Right ventricle myocardium inferior (tissue), 1 donor: ENCODE measurements around the gene ZCCHC13. TPM values are rescaled to one million over a fixed set of nuclear protein-coding genes. Genes with fewer than 3 reads are reported as not detected.
"Not testable (repeated sequence)": the region's sequence is repeated elsewhere in the genome, so short reads cannot be mapped to it uniquely, and the experiment has no call there.

Source experiments
- ATAC-seq: fragments of 200-7000 bp; cut with Tn5 transposase; one replicate; pipeline ENCODE4 v1.9.1; 2020; ENCODE audit warnings: mild to moderate bottlenecking, moderate library complexity
- DNase-seq: peaks from one replicate; pipeline ENCODE4 v3.0.0; 2021; ENCODE audit errors: missing footprints
- intact Hi-C: fragments of 100-400 bp; cut with DNase I; formaldehyde crosslinking; loops from one replicate; pipeline ENCODE4 v1.11.0; 2022
- total RNA-seq: library from RNA; stranded (reverse); fragmentation: NEBNext Ultra II Directional; extraction: Animal tissue kit (Norgen Biotek cat#: 25700); gene quantifications from one replicate; pipeline ENCODE4 v1.2.1, GENCODE V29; 2021
- donor health status: DM: no; HTN: yes; CAD: no; lungs with severe emphysema.

ZCCHC13 gene
- total RNA-seq, 1 donor from 2014 or later, result not detected

- intact Hi-C loops, result no loop called here
- no peak for DNase-seq
- no peak for ATAC-seq
Measured at GRCh38 chrX:74300869-74301268, 3.1 kb upstream of the ZCCHC13 start.

DNA sequence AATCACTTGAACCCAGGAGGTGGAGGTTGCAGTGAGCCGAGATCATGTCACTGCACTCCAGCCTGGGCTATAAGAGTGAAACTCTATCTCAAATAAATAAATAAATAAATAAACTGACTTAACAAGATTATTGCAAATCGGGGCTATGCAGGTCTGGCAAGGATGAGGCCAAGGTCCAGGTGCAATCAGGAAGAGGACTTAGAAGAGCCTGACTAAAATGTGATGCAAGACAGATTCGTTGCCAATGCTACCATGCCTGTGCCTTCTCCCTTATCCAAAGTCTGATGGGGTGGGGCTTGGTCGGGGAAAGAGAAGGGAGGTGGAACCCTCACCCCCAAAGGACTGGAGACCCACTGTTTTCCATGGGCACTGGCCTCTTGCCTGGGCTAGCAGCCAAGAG lies 14.7 kb downstream of the ZCCHC13 start:
- ATAC-seq, result no peak

GRCh38 chrX:74319321-74319720 lies 15.3 kb downstream of the ZCCHC13 start:
- ATAC-seq, intact Hi-C loops, DNase-seq: not testable (repeated sequence)

More for the DNA sequence above, 14.7 kb downstream of the ZCCHC13 start:
- intact Hi-C loops, result no loop called here
- DNase-seq, result no peak

GRCh38 chrX:74321191-74321590 lies 17.2 kb downstream of the ZCCHC13 start:
- ATAC-seq, result no peak
- intact Hi-C loops, result no loop called here
- DNase-seq, result no peak

- ATAC-seq (no peak), DNase-seq (no peak)
- intact Hi-C loops, result no loop called here
Measured at GRCh38 chrX:74324131-74324530, 20.2 kb downstream of the ZCCHC13 start.

DNA sequence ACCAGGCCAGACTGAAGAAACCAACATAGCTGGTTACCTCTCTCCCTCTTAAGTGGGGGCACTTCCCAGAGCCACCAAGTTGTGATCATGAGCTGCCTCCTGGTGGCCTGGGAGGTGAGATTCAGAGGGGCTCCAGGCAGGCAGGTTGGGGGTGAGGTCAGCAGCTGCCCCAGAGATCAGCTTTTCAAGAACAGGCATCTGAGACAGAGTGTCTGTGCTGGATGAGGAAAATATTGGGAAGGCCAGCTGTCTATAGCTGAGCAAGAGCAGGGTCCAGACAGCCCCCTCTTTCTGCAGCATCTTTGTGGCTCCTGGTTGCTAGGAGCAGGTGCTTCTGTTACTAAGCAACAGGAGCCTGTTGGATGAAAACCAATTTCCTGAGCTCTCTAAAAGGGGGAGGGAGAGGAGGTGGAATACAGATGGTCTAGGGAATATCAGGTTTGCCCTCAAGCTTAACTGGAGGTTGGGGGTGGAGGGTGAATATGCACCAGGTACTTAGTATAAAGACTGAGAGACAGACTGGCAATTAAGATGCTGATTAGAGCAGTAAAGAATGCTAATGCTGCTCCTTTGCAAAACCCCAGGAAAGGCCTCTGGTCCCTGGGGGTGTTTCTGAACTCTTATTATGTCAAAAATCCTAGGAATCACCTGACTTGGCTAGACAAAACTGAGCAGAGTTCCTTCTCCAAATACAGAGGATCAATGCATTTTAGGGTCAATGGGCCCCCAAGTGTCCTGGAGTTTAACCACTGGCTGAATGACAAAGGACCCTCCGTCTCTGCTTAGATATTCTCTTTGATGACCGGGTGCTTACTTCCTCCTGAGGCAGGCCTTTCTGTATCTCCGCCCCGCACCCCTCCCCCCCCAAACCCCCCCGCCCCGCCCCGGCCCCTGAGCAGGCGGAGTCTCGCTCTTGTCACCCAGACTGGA lies 21.4 kb downstream of the ZCCHC13 start:
- DNase-seq (no peak), ATAC-seq (no peak)
- intact Hi-C loops, result no loop called here

GRCh38 chrX:74338852-74339251 lies 34.9 kb downstream of the ZCCHC13 start:
- ATAC-seq (no peak), DNase-seq (no peak)
- intact Hi-C loops, result no loop called here

- intact Hi-C loops, result loop anchor here (5.0 kb wide), 1 partner anchor 208 kb away; no protein-coding TSS in a partner anchor
- no peak for DNase-seq
- no peak for ATAC-seq
Measured at GRCh38 chrX:74340051-74340450, 36.1 kb downstream of the ZCCHC13 start.

DNA sequence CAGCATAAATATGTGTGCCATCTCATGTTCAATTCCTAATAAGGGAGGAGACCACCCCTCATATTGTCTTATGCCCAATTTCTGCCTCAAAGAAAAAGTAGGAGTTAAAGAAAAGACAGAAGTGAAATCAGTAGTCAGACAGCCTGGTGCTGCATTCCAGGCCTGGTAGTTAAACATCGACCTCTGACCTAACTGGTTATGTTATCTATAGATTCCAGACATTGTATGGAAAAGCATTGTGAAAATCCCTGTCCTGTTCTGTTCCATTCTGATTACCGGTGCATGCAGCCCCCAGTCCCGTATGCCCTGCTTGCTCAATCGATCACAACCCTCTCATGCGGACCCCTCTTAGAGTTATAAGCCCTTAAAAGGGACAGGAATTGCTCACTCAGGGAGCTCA lies 38.2 kb downstream of the ZCCHC13 start:
- not testable (repeated sequence) for DNase-seq, ATAC-seq
- intact Hi-C loops, result loop anchor here (5.0 kb wide), 1 partner anchor 210 kb away; no protein-coding TSS in a partner anchor

DNA sequence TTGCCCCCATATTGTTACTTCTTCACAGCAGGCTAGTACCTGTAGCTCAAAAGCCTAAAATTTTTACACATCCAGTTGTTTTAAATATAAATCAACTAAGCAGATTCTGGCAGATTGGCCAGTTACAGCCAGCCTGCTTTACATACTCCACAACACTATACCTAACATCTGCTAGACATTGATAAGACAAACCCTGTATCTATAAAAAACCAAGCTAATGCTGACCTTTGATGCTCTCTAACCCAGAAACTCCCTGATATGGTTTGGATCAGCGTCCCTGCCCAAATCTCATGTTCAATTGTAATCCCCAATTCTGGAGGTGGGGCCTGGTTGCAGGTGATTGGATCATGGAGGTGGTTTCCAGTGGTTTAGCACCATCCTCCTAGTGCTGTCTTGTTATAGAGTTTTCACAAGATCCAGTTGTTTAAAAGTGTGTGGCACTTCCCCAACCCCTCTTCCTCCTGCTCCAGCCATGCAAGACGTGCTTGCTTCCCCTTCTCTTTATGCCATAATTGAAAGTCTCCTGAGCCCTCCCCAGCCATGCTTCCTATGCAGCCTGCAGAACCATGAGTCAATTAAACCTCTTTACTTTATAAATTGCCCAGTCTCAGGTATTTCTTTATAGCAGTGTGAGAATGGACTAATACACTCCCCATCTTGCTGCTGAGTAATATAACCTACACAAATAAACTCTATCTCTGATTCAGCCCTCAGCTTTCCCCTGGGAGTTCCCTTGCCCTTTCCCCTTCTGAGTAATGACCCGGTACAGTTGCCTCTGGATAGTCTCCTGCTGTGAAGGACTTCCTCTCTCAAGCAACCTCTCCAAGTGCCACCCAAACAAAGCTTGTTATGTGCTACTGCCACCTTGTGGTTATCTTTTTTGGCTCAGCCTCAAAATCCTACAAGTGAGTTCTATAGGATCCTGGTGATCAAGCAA lies 39.6 kb downstream of the ZCCHC13 start:
- no peak for DNase-seq
- intact Hi-C loops, result loop anchor here (1.0 to 5.0 kb wide), 2 partner anchors 211 to 488 kb away; no protein-coding TSS in a partner anchor

GRCh38 chrX:74344280-74344622 lies 40.3 kb downstream of the ZCCHC13 start:
- intact Hi-C loops, result loop anchor here (1.0 to 5.0 kb wide), 2 partner anchors 212 to 489 kb away; no protein-coding TSS in a partner anchor
- ATAC-seq (no peak), DNase-seq (no peak)

More for the DNA sequence above, 39.6 kb downstream of the ZCCHC13 start:
- peak; percentile 73 for ATAC-seq

- DNase-seq (no peak), ATAC-seq (no peak)
- intact Hi-C loops, result no loop called here
Measured at GRCh38 chrX:74346088-74346487, 42.1 kb downstream of the ZCCHC13 start.

DNA sequence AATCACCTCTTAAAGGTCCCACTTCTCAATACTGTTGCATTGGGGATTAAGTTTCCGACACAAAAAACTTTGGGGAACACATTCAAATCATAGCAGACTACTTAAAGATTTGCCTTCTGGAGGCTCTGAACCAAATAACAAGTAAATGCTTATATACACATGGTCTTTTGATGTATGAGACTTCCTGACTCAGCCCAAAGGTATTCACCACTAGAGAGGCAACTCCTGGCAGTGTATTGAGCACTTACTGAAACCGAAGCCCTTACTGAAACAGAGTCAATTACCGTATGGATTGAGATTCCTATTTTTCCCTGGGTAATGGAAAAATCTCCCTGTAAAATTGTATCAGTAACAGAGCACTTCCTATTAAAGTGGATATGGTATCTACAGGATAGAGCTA lies 45.4 kb downstream of the ZCCHC13 start:
- intact Hi-C loops, result no loop called here
- no peak for ATAC-seq
- no peak for DNase-seq

- intact Hi-C loops, result no loop called here
- ATAC-seq, result no peak
- no peak for DNase-seq
Measured at GRCh38 chrX:74351760-74352159, 47.8 kb downstream of the ZCCHC13 start.

DNA sequence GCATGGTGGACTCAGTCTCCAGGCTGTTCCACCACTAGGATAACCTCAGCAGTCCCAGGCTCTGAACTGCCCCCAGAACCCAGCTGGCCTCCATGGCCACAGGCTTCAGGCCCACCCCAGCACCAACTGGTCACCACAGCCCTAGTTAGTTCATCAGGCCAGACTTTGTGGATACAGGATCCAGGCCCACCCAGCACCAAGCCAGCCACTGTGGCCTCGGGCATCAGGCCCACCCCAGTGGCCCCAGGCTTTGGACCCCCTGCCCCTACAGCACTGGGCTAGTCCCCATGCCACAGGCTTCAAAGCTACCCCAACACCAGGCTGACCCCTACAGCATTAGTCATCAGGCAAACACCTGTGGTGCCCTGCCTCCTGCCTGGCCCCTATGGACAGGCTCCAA lies 50.0 kb downstream of the ZCCHC13 start:
- DNase-seq, result no peak
- intact Hi-C loops, result no loop called here

More for the DNA sequence above, 50.0 kb downstream of the ZCCHC13 start:
- no peak for ATAC-seq
